Measurements from ENCODE around the gene OR2K2. TPM values are rescaled to one million over a fixed set of nuclear protein-coding genes. Genes with fewer than 3 reads are reported as not detected.

The OR2K2 gene, protein sequence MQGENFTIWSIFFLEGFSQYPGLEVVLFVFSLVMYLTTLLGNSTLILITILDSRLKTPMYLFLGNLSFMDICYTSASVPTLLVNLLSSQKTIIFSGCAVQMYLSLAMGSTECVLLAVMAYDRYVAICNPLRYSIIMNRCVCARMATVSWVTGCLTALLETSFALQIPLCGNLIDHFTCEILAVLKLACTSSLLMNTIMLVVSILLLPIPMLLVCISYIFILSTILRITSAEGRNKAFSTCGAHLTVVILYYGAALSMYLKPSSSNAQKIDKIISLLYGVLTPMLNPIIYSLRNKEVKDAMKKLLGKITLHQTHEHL
- total RNA-seq (not detected in 2 replicates), polyA plus RNA-seq (not detected in 2 replicates), polyA minus RNA-seq (not detected in 2 replicates)
- total RNA-seq (2013): not detected

DNA sequence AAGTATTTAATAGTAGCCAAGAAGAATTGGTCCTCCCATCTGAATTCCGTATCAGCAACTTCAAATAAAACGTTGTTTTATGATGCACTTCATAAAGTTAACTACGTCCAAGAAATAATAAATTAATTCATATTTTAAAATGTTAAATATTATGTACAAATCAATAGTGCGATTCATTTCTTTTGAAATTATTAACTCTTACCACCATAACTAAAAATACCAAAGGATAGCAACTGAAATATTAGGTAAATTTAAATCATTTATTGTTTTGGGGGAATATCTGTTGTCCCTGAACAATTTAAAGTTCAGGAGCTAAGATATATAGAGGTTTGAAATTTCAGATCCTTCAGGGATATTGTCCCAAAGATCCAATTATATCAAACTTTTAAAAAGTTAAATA, at the start of gene OR2K2:
TSS of gene OR2K2 (minus strand) at position 101 of the 400 bp plus-strand sequence. CDS start 1,791 bp downstream, outside the sequence.
- Mint-ChIP-seq H3K27me3 (peaks cover 41% of the 10 kb centered on the region), H3K27ac (no peak within 1 kb of the TSS), H3K4me3 (no peak within 1 kb of the TSS), H3K4me1 (peaks cover 7% of the 10 kb centered on the region), H3K9me3 (ENCODE audit: insufficient read depth) (no peaks in the 10 kb centered on the region)
- ATAC-seq (ENCODE audit: low read depth) (no peak), DNase-seq (no peak)
- WGBS (ENCODE audit: insufficient coverage): no CpG with 5 or more reads among the region's 4 CpGs
- H3K4me1 ChIP-seq (ENCODE audit: control insufficient read depth in 2 of 2, insufficient read depth in 2 of 2, low read length in 2 of 2): peaks cover 0 to 6% of the 10 kb centered on the region in 2 donors
- no peaks in the 10 kb centered on the region for H4K20me1 ChIP-seq (ENCODE audit: control insufficient read depth, insufficient read depth, low read length, poor library complexity, severe bottlenecking)
- no peaks in the 10 kb centered on the region for H3K36me3 ChIP-seq (replicated peaks in 1 of 2; ENCODE audit: control extremely low read depth in 1 of 2, control insufficient read depth in 1 of 2, extremely low read depth in 1 of 2, insufficient read depth in 2 of 2, low read length in 1 of 2)
- CTCF ChIA-PET: no interaction called here
- H3K27me3 ChIP-seq (replicated peaks in 1 of 4; ENCODE audit: control extremely low read depth in 1 of 4, control insufficient read depth in 3 of 4, insufficient read depth in 4 of 4, low read length in 3 of 4): peaks cover 0 to 3% (median 0%) of the 10 kb centered on the region in 4 experiments
- H3K79me2 ChIP-seq (ENCODE audit: control insufficient read depth, insufficient read depth, low read length): no peaks in the 10 kb centered on the region
- H3K4me3 ChIP-seq (ENCODE audit: control extremely low read depth in 1 of 5, extremely low read depth in 1 of 5, insufficient read depth in 1 of 5, low read depth in 2 of 5, low read length in 4 of 5): no peak within 1 kb of the TSS
- H3K9me3 ChIP-seq (ENCODE audit: control extremely low read depth in 1 of 3, control insufficient read depth in 2 of 3, insufficient read depth in 1 of 3, low read length in 2 of 3): no peaks in the 10 kb centered on the region
- intact Hi-C loops (cut with micrococcal nuclease): no loop called here
- no peak for TF ChIP-seq EZH2 (IDR thresholded peaks at IDR 0.05; ENCODE audit: borderline replicate concordance, insufficient read depth, low read depth, low read length, poor library complexity, severe bottlenecking)
- TF ChIP-seq, protein P1, sequence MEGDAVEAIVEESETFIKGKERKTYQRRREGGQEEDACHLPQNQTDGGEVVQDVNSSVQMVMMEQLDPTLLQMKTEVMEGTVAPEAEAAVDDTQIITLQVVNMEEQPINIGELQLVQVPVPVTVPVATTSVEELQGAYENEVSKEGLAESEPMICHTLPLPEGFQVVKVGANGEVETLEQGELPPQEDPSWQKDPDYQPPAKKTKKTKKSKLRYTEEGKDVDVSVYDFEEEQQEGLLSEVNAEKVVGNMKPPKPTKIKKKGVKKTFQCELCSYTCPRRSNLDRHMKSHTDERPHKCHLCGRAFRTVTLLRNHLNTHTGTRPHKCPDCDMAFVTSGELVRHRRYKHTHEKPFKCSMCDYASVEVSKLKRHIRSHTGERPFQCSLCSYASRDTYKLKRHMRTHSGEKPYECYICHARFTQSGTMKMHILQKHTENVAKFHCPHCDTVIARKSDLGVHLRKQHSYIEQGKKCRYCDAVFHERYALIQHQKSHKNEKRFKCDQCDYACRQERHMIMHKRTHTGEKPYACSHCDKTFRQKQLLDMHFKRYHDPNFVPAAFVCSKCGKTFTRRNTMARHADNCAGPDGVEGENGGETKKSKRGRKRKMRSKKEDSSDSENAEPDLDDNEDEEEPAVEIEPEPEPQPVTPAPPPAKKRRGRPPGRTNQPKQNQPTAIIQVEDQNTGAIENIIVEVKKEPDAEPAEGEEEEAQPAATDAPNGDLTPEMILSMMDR (IDR thresholded peaks at IDR 0.05): no peak
- POLR2A ChIA-PET: no interaction called here
- H3K4me2 ChIP-seq (replicated peaks; ENCODE audit: low read depth, low read length, poor library complexity, severe bottlenecking): no peak within 1 kb of the TSS
- H3K27ac ChIP-seq (ENCODE audit: low read length in 2 of 2): no peak within 1 kb of the TSS
- no peak within 1 kb of the TSS for H3K9ac ChIP-seq (ENCODE audit: low read length)
- H2AFZ ChIP-seq (ENCODE audit: insufficient read depth, low read depth, low read length, poor library complexity, severe bottlenecking): no peak within 1 kb of the TSS

DNA sequence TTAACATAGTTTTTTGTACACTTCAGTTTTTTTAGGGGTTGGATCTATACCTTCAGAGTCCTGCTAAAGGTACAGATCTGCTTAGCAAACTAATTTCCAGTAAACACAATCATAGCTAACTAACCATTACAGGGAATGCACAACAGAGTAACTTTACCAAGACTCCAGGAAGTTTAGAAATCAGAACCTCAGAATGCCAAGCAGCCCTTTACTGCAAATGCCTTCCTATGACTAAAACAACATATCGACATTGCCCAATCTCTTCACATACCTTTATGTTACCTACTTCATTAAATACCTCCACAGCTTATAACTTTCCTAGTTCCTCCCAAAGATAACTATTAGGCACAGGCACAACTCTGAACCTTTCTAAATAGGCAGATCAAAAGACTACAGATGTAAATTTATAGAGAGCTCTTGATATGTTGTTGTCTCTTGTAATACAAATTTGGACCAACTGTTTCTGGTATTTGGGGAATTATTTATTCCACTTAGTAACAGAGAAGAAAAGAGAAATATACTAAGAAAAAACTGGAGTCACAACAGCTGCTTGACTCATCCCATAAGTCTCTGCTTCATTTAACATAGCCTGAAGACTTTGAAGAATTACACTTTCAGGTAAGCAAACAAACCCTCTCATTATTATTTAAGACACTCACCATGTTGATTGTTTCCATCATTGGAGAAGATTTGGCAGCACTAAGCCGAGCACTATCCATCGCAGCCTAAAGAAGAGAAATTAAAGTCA, 46.0 kb upstream of the OR2K2 start:
- Histone ChIP-seq H3K4me2 (replicated peaks; ENCODE audit: low read depth, low read length, poor library complexity, severe bottlenecking) (no peak overlapping the region), H3K79me2 (ENCODE audit: control insufficient read depth, insufficient read depth, low read length) (no peaks in the 10 kb centered on the region), H3K4me1 (ENCODE audit: control insufficient read depth in 2 of 2, insufficient read depth in 2 of 2, low read length in 2 of 2) (no peaks in the 10 kb centered on the region), H3K9ac (ENCODE audit: low read length) (no peak overlapping the region), H3K27ac (ENCODE audit: low read length in 2 of 2) (no peak overlapping the region), H2AFZ (ENCODE audit: insufficient read depth, low read depth, low read length, poor library complexity, severe bottlenecking) (no peak overlapping the region), H3K4me3 (ENCODE audit: control extremely low read depth in 1 of 5, extremely low read depth in 1 of 5, insufficient read depth in 1 of 5, low read depth in 2 of 5, low read length in 4 of 5) (no peak overlapping the region), H3K27me3 (replicated peaks in 1 of 4; ENCODE audit: control extremely low read depth in 1 of 4, control insufficient read depth in 3 of 4, insufficient read depth in 4 of 4, low read length in 3 of 4) (no peaks in the 10 kb centered on the region), H4K20me1 (ENCODE audit: control insufficient read depth, insufficient read depth, low read length, poor library complexity, severe bottlenecking) (no peaks in the 10 kb centered on the region), H3K36me3 (replicated peaks in 1 of 2; ENCODE audit: control extremely low read depth in 1 of 2, control insufficient read depth in 1 of 2, extremely low read depth in 1 of 2, insufficient read depth in 2 of 2, low read length in 1 of 2) (peaks cover 5 to 37% of the 10 kb centered on the region in 2 experiments), H3K9me3 (ENCODE audit: control extremely low read depth in 1 of 3, control insufficient read depth in 2 of 3, insufficient read depth in 1 of 3, low read length in 2 of 3) (no peaks in the 10 kb centered on the region)
- Mint-ChIP-seq H3K4me1 (no peaks in the 10 kb centered on the region), H3K9me3 (ENCODE audit: insufficient read depth) (no peaks in the 10 kb centered on the region), H3K27me3 (no peaks in the 10 kb centered on the region), H3K4me3 (no peak overlapping the region), H3K27ac (no peak overlapping the region)
- intact Hi-C loops (cut with micrococcal nuclease): no loop called here
- ATAC-seq (ENCODE audit: low read depth) (no peak), DNase-seq (no peak)
- TF ChIP-seq EZH2 (IDR thresholded peaks at IDR 0.05; ENCODE audit: borderline replicate concordance, insufficient read depth, low read depth, low read length, poor library complexity, severe bottlenecking): no peak
- TF ChIP-seq, protein P1 (IDR thresholded peaks at IDR 0.05): no peak
- POLR2A ChIA-PET: no interaction called here
- 100% methylated on average over 1 of the region's 3 CpGs for WGBS (ENCODE audit: insufficient coverage)
- CTCF ChIA-PET: interaction anchor here (0.6 kb wide), 1 partner anchor 130 kb away, joined by 3 read pairs; no protein-coding TSS in a partner anchor
